Spleen (tissue), 7 donors: Measurements from ENCODE around the gene DNAJB9.

Experiments used
- POLR2AphosphoS5 ChIP-seq, 3 donors: sonication (generic); formaldehyde crosslinking; IDR thresholded peaks; one replicate each; pipeline ENCODE4 v1.5.1; 2017; ENCODE audit warnings: antibody characterized with exemption in 3 of 3
- TF ChIP-seq, protein P1 (sequence below), 11 experiments: fragments of 200-600 bp in 7 of 11; fragments of 450-650 bp in 4 of 11; sonication (generic) in 4 of 11; IDR thresholded peaks in 8 of 11; conservative IDR thresholded peaks in 3 of 11; 1 replicate in 7 of 11; 2 replicates in 4 of 11; pipeline versions ENCODE4 v1.4.0 to v1.8.0; 2016 to 2021; ENCODE audit warnings: antibody characterized with exemption in 11 of 11, inconsistent platforms in 4 of 11, mild to moderate bottlenecking in 1 of 11
- donor health status: DM: no; HTN: no; CAD: no; lungs with moderate emphysema.
- donor health status: DM: no; HTN: no; CAD: no.
- donor health status: DM: no; HTN: no; CAD: no.

DNA sequence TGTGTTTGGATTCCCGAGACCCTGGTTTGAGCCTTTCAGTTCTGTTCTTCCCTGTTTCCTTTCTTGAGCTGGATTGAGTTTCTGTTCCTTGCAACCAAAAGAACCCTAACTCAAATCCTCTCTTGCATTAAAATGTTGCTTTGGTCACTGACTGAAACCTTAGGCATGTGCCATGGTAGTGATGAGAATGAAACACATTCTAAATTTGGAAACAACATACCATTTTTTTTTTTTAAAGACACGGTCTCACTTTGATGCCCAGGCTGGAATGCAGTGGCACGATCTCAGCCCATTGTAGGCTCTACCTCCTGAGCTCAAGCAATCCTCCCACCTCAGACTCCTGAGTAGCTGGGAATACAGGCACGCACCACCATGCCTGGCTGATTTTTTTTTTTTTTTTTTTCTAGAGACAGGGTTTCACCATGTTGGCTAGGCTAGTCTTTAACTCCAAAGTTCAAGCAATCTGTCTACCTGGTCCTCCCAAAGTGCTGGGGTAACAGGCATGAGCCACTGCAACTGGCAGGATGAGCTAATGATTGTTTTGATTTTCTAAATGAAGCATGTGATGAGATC, 8.5 kb upstream of the DNAJB9 start:
- no peak for TF ChIP-seq POLR2AphosphoS5 (IDR thresholded peaks at IDR 0.05)
- TF ChIP-seq, protein P1, sequence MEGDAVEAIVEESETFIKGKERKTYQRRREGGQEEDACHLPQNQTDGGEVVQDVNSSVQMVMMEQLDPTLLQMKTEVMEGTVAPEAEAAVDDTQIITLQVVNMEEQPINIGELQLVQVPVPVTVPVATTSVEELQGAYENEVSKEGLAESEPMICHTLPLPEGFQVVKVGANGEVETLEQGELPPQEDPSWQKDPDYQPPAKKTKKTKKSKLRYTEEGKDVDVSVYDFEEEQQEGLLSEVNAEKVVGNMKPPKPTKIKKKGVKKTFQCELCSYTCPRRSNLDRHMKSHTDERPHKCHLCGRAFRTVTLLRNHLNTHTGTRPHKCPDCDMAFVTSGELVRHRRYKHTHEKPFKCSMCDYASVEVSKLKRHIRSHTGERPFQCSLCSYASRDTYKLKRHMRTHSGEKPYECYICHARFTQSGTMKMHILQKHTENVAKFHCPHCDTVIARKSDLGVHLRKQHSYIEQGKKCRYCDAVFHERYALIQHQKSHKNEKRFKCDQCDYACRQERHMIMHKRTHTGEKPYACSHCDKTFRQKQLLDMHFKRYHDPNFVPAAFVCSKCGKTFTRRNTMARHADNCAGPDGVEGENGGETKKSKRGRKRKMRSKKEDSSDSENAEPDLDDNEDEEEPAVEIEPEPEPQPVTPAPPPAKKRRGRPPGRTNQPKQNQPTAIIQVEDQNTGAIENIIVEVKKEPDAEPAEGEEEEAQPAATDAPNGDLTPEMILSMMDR (IDR thresholded peaks at IDR 0.05 in 8 of 11, conservative IDR thresholded peaks at IDR 0.05 in 3 of 11), result no peak
